Kidney epithelial cell (primary cell): ENCODE results near the gene ZNF516. TPM values are rescaled to one million over a fixed set of nuclear protein-coding genes. Genes with fewer than 3 reads are reported as not detected.
"Not testable (repeated sequence)": the region's sequence is repeated elsewhere in the genome, so short reads cannot be mapped to it uniquely, and the experiment has no call there.

Source experiments
- DNase-seq: peaks from one replicate; pipeline ENCODE4 v3.0.0-alpha.2; 2010; ENCODE audit warnings: low read depth
- H3K27me3 ChIP-seq: 2 replicates; pipeline ENCODE4 v1.6.0; 2011; ENCODE audit warnings: low read length; ENCODE audit not compliant: control insufficient read depth, insufficient read depth
- H3K36me3 ChIP-seq: 2 replicates; pipeline ENCODE4 v1.5.1; 2011; ENCODE audit warnings: low read length; ENCODE audit not compliant: control insufficient read depth, insufficient read depth
- H3K4me3 ChIP-seq: 2 replicates; pipeline ENCODE4 v1.5.1; 2011; ENCODE audit warnings: low read depth, mild to moderate bottlenecking, control low read depth, low read length
- total RNA-seq: library from RNA; depleted of rRNA; stranded (reverse); fragments of >200 nt; gene quantifications from 2 replicates; pipeline ENCODE4 v1.2.3, GENCODE V29; 2015
- TF ChIP-seq, protein P1 (sequence below): IDR thresholded peaks from 2 replicates; pipeline ENCODE4 v1.5.1; 2011; ENCODE audit warnings: mild to moderate bottlenecking, moderate library complexity, low read length, control low read depth, inconsistent platforms; ENCODE audit not compliant: insufficient read depth, poor library complexity, severe bottlenecking

ZNF516 gene
- total RNA-seq, 1 donor from 2014 or later = 56.1 TPM

- DNase-seq = no peak
- no peaks in the 10 kb centered on the region for H3K36me3 ChIP-seq
- TF ChIP-seq, protein P1, sequence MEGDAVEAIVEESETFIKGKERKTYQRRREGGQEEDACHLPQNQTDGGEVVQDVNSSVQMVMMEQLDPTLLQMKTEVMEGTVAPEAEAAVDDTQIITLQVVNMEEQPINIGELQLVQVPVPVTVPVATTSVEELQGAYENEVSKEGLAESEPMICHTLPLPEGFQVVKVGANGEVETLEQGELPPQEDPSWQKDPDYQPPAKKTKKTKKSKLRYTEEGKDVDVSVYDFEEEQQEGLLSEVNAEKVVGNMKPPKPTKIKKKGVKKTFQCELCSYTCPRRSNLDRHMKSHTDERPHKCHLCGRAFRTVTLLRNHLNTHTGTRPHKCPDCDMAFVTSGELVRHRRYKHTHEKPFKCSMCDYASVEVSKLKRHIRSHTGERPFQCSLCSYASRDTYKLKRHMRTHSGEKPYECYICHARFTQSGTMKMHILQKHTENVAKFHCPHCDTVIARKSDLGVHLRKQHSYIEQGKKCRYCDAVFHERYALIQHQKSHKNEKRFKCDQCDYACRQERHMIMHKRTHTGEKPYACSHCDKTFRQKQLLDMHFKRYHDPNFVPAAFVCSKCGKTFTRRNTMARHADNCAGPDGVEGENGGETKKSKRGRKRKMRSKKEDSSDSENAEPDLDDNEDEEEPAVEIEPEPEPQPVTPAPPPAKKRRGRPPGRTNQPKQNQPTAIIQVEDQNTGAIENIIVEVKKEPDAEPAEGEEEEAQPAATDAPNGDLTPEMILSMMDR = peak; percentile 28
- H3K4me3 ChIP-seq = no peak overlapping the region
- no peaks in the 10 kb centered on the region for H3K27me3 ChIP-seq
These were observed 19.4 kb downstream of the ZNF516 start for GRCh38 chr18:76475450-76476194.

DNA sequence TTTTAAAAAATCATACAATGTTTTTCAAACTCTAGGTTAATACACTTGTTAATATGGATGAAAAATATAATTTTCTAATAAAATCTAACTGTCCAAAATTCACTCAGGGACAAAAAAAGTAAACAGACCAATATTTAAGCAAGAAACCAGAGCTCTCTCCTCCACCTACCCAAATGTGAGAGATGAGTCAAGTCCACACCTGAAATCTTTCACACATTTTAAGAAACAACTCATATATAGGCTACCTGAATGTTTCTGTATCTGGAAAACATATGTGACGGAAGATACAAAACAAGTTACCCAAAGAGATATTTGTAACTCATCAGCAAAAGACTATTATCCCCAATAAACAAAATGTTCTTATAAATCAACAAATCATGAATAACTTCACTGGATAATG lies 20.2 kb downstream of the ZNF516 start:
- DNase-seq = no peak
- Histone ChIP-seq H3K4me3 (no peak overlapping the region), H3K27me3 (no peaks in the 10 kb centered on the region), H3K36me3 (no peaks in the 10 kb centered on the region)
- TF ChIP-seq, protein P1 = no peak

DNA sequence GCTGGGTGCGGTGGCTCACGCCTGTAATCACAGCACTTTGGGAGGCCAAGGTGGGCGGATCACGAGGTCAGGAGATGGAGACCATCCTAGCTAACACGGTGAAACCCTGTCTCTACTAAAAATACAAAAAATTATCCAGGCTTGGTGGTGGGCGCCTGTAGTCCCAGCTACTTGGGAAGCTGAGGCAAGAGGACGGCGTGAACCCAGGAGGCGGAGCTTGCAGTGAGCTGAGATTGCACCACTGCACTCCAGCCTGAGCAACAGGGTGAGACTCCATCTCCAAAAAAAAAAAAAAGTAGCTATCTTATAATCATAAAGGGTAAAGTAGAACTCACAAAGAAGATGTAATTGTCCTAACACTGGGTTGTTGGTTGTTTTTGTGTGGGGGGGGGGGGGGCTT lies 21.5 kb downstream of the ZNF516 start:
- not testable (repeated sequence) for H3K4me3 ChIP-seq, DNase-seq, H3K27me3 ChIP-seq, H3K36me3 ChIP-seq

- DNase-seq = no peak
- no peaks in the 10 kb centered on the region for H3K36me3 ChIP-seq
- no peak overlapping the region for H3K4me3 ChIP-seq
- no peaks in the 10 kb centered on the region for H3K27me3 ChIP-seq
- TF ChIP-seq, protein P1 = no peak
These were observed 22.2 kb downstream of the ZNF516 start for GRCh38 chr18:76472829-76473228.

DNA sequence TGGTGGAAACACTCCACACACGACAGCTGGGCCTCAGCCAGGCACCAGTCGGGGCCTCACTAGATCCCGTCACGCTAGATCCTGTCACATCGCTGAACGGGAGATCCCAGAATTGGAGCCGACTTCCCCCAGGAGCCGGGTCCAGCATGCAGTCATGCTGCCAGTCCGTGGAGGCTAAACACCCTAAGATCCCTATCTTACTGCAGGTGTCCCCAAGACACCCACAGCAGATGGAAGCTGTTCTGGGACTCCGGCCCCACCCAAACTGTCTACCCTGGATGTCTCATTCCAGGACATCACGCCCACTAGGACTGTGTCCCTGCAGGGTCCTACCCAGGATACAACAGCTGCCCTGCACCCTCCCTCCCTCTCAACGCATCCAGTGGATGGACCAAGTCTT lies 23.4 kb downstream of the ZNF516 start:
- TF ChIP-seq, protein P1 = no peak
- no peaks in the 10 kb centered on the region for H3K27me3 ChIP-seq

DNA sequence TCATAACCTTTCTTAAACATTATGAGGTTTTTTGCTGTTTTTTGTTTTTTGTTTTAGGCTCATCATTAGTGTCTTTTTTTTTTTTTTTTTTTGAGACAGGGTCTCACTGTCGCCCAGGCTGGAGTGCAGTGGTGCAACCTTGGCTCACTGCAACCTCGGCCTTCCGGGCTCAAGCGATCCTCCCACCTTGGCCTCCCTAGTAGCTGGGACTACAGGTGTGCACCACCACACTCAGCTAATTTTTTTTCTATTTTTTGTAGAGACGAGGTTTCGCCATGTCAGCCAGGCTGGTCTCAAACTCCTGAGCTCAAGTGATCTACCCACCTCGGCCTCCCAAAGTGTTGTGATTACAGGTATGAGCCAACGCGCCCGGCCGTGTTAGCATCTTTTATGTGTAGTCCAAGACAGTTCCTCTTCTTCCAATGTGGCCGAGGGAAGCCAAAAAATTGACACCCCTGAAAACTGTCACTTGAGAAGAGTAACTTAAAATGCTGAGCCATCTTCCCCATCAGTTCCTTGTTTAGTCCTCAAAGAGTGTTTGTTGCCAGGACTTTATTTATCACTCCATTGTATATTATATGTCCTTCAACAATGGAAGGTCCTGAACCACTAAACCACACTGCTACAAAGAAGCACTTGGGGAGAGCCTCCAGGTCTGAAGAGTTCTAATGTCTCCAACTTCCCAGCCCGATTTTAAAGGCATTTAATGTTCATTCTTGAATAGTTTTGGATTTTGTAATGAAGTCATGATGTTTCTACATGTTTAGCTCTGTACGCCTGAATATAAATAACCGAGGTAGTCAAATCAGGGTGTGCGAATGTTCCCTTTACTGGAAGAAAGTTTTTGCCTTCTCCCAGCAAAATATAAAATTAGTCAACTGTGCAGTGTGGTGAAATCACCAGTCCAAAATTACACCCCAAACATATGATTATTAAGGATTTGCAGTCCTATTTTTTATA lies 26.4 kb downstream of the ZNF516 start:
- no peak overlapping the region for H3K4me3 ChIP-seq
- TF ChIP-seq, protein P1 = no peak
- H3K36me3 ChIP-seq = no peaks in the 10 kb centered on the region
- H3K27me3 ChIP-seq = no peaks in the 10 kb centered on the region
- DNase-seq = no peak

More for the DNA sequence above, 23.4 kb downstream of the ZNF516 start:
- Histone ChIP-seq H3K4me3 (no peak overlapping the region), H3K36me3 (no peaks in the 10 kb centered on the region)
- no peak for DNase-seq
